Skin epidermis (tissue), 12 donors: ENCODE measurements around the gene MMEL1.
A peak's percentile ranks its signal among the peaks of the same experiment; 100 is the strongest.

Source experiments
- H3K27ac ChIP-seq, 21 experiments: fragments of 200-600 bp; sonication (generic) in 11 of 21; one replicate each; pipeline ENCODE4 v1.5.0; 2020; ENCODE audit warnings: mild to moderate bottlenecking in 3 of 21, inconsistent platforms in 2 of 21, moderate library complexity in 2 of 21
- H3K4me3 ChIP-seq, 7 experiments: fragments of 200-600 bp; sonication (generic) in 2 of 7; one replicate each; pipeline ENCODE4 v1.5.0; 2020; ENCODE audit warnings: inconsistent platforms in 2 of 7, mild to moderate bottlenecking in 2 of 7, moderate library complexity in 1 of 7

The MMEL1 gene

DNA sequence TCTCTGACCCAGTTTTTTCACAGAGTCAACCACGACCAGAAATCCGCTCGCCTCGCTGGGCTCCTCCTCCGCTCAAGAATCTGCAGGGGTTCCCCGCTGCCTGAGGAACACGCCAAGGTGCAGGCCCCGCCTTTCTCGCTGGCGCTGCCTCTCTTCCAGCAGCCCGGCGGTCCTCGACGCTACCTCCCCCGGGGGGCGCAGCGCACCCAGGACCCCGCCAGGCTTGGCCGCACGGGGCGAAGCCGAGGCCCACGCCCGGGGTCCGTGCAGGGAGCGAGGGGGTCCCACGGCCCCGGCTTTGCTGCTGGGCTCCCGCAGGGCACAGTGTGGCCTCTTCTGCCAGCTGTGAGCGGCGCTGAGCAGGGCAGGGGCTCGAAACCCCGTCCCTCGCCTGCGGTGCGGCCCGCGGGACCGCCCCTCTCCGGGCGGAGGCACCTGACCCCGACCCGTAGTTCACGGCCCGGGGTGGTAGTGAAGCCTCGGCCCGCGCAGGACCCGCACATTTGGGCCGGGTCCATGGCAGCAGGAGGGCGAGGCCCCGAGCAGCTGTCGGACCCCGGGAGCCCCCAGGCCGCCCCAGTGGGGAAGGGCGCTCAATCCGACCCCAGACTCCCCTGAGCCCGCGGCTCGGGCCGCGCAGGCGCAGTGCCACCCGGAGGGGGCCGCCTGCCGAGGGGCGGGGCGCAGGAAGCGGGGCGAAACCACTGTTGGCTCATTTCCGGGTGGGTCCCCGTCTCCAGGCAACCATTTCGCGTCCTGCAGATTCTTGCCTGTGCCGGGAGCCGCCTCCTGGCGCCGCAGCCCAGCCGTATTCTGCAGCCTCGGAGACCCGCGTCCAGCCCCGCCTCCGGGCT lies 10.0 kb upstream of the MMEL1 start:
- Histone ChIP-seq H3K27ac (peak overlapping the region; percentile 80 to 97 (median 90)), H3K4me3 (peak overlapping the region; percentile 61 to 91 (median 80))

DNA sequence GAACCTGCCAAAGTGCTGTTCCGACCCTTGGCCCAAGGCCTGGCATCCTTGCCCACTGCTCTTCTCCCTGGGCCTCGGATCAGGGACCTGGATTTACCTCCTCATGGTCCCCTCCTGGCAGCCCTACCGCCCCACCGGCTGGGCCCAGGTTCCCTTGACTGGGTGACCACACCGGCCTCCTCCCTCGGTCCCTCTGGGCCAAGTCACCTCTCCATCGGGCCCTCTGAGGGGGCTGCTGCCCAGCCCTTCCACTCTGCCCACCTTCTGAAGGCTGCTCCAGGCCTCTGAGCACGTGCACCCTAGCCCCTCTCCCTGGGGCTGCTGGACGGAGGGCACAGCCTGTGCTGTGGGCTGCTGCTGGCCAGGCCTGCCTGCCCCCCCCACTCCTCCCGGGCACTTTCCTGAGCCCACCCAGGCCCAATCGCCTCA lies 9.3 kb upstream of the MMEL1 start:
- Histone ChIP-seq H3K4me3 (peak overlapping the region; percentile 61 to 91 (median 80)), H3K27ac (peak overlapping the region in 20 of 21 experiments; percentile 80 to 97 (median 90))

DNA sequence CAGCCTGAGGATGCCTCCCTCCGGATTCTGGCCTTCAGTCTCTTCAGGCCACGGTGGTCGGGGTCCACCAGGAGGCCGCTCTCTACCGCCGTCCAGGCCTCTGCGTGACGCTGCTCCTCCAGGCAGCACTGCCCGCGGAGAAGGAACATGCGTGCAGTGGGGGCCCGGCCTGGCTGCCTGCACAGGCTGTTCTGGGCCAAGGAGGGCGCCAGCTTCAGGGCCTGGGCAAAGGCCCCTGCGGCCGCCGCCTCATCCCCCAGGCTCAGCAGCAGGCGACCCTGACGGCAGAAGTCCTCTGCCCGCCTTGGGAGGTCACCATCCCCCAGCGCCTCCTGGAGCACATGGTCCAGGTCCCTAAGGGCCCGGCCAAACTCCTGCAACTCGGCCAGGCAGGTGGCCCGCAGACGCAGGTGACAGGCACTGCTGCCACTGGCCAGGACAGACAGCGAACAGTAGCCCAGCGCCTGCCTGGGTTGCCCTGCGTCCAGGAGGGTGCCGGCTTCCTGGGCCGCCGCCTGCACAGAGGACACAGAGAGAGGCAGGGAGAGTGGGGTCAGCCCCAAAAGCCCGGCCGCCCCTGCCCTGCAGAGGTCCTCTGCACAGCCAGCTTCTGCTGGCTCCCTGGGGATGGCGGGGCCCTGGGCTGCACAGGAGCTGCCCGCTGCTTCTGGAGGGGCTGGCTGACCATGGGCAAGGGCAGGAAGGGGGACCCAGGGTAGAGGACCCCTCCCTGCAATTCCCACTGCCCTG lies 8.7 kb upstream of the MMEL1 start:
- peak overlapping the region in 11 of 21 experiments; percentile 31 to 97 (median 91) for H3K27ac ChIP-seq
- H3K4me3 ChIP-seq: peak overlapping the region in 4 of 7 experiments; percentile 79 to 88 (median 82)

DNA sequence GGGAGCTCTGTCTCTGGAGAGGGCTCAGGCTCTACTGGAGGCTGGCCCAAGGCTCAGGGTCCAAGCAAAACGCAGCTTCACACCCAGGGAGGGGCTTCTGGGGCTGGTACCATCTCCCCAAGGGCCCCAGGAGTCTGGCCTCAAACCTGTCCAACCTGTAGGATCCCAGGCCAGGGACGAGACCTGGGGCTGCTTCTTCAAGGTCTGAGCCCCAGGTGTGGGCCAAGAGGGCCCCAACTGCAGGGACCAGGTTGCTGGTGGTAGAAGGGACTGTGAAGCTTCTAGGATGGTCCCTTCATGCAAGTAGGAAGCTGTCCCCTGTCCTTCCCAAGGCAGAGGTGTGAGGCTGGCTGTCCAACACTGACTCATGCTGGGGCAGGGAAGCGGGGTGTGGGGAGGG lies 7.8 kb upstream of the MMEL1 start:
- H3K27ac ChIP-seq: no peak overlapping the region
- H3K4me3 ChIP-seq: no peak overlapping the region

DNA sequence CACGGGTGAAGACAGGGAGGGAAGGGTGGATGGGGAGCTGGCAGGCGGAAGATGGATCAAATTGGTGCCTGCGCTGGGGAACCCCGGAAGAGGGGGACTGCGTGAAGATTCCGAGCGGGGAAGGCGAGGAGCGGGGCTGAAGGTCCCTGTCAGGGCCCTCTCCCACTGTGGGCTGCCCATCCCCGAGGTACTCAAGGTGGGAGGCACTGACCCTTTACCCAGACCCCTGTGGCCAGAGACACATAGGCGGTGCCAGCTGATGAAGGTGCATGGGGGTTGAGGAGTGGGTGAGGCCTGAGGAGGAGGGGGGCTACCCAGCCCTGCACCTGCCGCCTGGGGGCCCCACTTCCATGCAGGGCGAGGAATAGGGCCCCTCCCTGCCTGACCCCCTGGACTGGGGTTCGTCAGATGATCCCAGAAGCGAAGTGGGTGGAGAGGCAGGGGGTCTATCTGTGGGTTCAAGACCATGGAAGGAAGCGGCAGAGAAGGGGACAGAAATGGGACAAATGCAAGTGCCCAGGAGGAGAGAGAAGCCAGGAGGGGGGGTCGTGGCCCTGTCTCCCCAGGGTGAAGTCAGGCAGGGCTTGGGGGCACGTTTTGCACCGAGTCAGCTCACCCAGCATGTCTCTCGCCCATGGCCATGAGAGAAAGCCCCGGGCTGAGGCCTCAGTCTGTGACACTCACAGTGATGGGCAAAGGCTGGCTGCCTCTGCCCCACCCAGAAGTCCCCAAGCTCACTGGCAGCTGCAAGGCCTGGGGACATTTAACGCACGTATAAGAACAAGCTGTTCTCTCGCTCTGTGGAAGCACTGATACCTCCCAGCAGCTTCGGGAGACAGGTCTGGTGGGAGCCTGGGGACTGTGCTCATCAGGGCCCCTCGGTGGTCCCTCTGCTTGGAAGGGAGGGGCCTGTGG lies 7.0 kb upstream of the MMEL1 start:
- no peak overlapping the region for H3K4me3 ChIP-seq
- no peak overlapping the region for H3K27ac ChIP-seq

DNA sequence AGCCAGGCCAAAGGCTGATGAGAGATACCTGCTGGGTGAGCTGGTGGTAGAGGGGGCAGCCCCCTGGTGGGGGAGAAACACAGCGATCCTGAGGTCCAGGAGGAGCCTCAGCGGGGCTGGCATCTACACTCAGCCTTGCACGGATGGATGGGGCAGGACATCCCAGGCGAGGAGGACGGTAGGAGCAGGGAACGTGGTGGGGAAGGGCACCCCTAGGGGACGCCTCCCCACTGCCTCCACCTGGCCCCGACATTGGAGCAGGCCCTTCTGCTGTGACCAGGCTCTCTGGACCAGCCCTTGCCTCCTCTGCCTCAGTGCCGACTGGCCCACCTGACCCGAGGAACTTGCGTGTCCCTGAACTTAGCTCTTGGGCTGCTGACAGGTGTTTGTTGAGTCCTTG lies 6.4 kb upstream of the MMEL1 start:
- Histone ChIP-seq H3K4me3 (no peak overlapping the region), H3K27ac (no peak overlapping the region)

DNA sequence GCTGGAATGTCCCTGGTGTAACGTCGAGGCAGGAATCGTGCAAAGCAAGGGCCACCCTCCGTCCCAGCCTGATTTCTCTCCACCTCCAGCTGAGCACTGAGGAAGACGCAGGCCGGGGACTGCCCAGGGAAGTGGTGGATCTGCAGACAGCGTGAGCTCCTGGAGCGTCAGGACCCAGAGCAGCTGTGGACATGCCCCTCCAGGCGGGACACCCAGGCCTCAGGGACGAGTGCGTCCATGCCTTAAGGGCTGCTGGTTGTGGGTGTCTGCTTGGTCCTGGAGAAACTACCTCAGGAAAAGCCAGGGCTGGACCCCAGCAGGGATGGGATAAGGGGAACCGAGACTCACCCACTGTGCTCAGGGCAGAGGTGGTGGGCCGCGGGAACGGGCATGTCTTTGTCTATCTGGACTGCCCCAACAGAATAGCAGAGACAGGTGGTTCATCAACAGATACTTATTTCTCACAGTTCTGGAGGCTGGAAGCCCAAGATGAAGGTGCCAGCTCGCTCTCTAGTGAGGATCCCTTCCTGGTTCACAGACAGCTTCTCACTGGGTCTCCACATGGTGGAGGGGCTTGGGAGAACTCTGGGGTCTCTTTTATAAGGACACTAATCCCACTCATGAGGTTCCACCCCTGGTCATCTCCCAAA lies 5.8 kb upstream of the MMEL1 start:
- Histone ChIP-seq H3K27ac (no peak overlapping the region), H3K4me3 (no peak overlapping the region)

DNA sequence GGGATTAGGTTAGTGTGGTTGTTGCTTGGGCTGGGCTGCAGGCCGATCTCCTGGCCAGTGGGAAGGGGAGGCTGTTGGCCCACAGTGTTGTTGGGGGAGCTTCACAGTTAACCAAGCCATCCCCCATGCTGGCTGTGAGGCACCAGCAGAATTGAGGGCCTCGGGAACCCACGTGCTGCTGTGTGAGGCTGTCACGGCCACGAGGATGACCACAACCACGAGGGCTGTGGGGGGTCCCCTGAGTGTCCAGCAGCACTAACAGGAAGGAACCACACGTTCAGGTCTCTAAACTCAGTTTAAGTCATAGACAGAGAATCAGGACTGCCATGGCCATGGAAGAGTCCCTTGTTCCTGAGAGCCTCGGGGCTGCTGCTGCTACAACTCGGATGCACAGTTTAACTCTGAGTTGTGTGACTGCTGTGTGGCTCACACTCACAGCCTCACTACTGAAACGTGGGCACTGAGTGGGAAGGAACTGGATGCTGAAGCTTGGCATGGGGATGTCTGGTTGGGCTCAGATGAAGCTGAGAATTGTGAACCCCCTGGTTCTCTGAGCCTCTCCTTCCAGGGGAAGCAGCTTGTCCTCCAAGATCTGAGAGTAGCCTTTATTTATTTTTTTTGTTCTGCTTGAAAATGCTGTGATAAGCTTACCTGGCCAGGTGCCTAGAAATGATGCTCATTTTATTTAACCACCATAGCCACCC lies 4.8 kb upstream of the MMEL1 start:
- Histone ChIP-seq H3K4me3 (no peak overlapping the region), H3K27ac (no peak overlapping the region)

DNA sequence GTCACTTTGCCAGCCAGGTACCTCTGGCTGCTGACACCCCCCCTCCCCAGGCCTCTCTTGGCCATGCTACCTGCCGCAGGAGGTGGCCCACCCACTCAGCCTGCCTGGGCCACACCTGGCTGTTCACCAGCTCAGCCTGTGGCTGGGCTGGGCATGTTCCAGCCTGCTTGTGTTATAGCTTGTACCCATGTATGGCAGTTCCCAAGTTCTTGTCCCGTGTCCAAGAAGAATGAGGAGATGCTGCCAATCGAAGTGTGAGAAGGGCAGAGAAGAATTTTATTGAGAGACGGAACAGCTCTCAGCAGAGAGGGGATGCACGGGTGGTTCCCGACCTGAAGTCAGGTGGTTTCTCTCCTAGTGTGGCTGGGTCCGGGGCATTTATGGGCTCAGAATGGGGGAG lies 3.9 kb upstream of the MMEL1 start:
- Histone ChIP-seq H3K27ac (no peak overlapping the region), H3K4me3 (no peak overlapping the region)

DNA sequence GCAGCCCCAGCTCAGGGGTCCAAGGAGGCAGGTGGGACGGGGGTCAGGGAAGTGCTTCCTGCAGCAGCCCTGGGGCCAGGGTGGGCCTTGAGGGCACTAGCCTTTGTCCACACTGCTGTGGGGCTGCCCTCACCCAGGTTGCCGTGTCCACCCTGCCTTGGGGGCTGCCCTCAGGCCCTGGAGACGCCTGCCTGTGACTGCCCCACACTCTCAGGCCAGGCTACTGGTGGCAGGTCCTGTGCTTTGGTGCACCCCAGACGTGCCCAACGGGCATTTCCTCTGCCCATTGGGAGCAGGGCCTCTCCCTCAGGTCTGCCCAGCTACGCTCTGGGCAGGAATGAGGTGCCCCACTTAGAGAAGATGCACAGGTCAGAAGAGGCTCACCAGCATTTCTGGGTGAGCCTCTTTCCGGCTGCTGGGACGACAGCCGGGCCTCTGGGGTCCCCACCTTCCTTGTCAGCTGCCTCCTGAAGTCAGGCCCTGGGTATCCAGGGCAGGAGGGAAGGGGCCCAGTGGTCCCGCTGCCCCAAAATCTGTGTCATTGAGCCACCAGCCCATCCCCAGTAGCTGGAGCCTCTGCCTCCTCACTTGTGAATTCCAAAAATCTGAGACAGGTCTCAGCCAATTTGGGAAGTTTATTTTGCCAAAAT lies 2.7 kb upstream of the MMEL1 start:
- H3K4me3 ChIP-seq: no peak overlapping the region
- no peak overlapping the region for H3K27ac ChIP-seq

DNA sequence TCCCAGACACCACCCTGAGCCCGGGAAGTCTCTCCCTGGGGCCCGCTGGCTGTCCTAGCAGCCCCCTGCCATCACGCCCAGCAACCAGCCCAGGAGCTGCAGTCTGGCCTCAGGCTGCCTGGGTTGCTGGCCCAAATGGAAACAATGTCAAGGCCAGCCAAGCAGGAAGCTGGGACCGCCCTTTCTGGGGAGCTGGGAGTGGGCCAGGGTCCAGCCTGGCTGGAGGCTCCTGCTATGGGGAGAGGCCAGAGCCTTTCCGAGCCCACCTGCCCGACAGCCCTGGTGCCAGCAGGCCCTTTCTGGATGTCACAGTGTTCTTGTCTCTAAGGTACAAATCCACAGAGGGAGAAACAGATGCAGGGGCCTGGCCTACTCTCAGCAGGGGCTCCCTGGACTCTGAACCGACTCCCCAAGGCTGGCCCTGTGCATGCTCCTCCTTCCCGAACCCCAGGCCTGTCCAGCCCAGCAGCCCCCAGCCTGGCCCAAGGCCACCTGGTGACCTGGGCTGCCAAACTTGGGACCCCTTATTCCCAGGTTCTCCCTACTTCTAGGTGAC lies 1.2 kb upstream of the MMEL1 start:
- Histone ChIP-seq H3K27ac (no peak overlapping the region), H3K4me3 (no peak overlapping the region)

DNA sequence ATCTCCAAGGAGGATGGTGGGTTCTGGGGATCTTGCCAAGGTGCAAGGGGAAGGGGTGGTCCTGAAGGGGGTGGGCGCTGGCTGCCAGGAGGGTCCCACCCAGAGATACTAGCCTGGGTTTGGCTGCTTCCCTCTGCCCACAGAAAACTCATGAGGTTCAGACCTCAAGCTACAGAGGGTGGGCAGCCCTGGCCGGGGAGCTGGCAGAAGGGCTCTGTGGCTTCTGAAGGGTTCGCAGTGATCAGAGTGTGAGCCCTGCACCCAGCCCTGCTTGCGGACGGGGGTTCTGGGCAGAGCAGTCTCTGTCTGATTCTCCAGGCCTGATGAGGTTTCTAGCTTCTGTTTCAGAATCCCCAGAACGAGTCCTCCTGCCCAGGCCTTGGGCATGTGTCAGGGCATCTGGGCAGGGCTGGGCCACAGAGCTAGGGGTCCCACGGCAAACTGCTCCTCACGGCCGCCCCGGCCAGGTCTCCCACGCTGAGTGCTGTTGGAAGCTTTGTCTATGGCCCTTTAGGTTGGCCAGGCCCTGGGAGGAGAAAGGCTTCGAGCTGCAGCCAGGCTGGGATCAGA lies 635 bp upstream of the MMEL1 start:
- no peak overlapping the region for H3K27ac ChIP-seq
- no peak overlapping the region for H3K4me3 ChIP-seq

DNA sequence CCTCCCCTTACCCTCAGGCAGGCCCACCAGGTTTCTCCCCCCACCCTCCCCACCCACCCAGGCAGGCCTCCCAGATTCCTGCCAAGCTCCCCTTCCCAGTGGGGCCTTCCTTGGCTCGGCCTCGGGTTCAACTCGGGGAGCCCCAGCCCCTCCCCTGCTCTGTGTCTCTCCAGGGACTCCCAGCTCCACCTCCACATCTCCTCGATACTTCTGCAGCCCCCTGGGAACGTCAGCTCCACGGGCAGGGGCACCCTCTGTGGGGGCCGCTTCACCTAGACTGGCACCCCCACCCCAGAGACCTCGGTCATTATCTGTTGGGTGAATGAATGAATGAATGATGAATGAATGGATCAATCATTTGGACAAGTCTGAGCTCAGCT lies 775 bp downstream of the MMEL1 start:
- H3K27ac ChIP-seq: no peak overlapping the region
- H3K4me3 ChIP-seq: no peak overlapping the region

DNA sequence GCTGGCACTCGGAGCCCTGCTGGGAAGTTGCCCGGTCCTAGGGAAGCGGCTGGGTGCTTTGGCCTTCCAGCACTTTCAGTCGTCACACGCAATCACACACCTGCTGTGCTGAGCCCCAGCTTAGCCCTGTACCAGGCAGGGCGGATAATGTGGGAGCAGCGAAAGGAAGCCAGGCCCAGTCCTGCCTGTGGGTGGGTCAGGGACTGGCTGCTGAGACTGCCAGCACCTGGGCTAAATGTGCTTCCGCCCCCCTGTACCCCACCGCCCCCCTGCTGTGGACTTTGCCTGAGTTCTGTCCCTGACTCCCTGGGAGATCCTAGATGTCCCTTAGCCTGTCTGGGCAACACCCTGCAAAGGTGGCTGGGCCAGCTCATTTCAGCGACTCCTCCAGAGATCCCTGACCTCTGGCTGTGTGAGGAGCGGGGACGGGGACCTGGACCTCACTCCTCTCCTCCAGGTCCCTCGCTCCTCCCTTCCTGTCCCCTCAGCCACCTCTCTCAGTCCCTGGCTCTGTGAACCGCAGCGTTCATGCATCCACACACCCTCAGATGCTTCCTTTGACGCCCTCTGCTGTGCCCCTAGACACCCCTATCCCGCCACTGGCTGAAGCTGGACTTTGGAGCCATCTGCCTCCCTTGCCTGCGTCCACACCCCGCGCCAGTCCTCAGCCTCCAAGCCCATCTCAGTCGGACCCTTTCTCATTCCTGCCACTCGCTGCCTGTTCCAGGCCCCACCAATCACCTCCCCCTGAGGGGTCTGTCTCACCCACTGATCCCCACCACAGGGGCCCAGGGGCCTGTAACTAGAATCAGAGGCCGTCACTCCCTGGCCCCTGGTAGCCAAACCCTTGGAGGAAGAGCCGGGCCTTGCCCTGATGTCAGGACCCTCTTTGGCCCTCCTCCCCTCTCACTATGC lies 1.4 kb downstream of the MMEL1 start:
- Histone ChIP-seq H3K4me3 (no peak overlapping the region), H3K27ac (no peak overlapping the region)

DNA sequence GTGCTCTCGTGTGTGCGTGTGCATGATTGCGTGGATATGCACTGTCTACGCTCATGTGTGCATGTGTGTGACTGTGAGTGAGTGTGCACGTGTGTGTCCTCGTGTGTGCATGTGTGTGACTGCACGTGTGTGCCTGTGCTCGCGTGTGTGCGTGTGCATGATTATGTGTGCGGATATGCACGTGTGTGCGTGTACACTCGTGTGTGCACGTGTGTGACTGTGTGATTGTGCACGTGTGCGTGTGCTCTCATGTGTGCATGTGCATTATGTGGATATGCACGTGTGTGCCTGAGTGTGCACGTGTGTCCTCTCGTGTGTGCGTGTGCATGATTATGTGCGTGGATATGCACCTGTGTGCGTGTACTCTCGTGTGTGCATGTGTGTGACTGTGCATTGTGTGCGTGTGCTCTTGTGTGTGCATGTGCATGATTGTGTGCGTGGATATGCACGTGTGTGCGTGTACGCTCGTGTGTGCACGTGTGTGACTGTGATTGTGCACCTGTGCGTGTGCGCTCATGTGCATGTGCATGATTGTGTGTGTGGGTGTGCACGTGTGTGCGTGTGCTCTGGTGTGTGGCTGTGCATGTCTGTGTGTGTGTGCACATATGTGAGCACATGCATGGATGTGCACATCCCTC lies 2.2 kb downstream of the MMEL1 start:
- Histone ChIP-seq H3K27ac (no peak overlapping the region), H3K4me3 (no peak overlapping the region)
